Ishikawa (cell line): ENCODE measurements around the gene COG7.

ENCODE experiments used
- EP300 ChIP-seq: IDR thresholded peaks from 2 replicates; pipeline ENCODE4 v1.6.1; 2012; ENCODE audit warnings: borderline replicate concordance
- RAD21 ChIP-seq: IDR thresholded peaks from 2 replicates; pipeline ENCODE4 v1.6.1; 2012; ENCODE audit warnings: low read depth
- REST ChIP-seq: IDR thresholded peaks from 2 replicates; pipeline ENCODE4 v1.6.1; 2012; ENCODE audit warnings: low read depth, mild to moderate bottlenecking
- TCF12 ChIP-seq: IDR thresholded peaks from 2 replicates; pipeline ENCODE4 v1.6.1; 2012; ENCODE audit warnings: low read depth
- USF1 ChIP-seq: IDR thresholded peaks from 2 replicates; pipeline ENCODE4 v1.6.1; 2012
- YY1 ChIP-seq: IDR thresholded peaks from 2 replicates; pipeline ENCODE4 v1.6.1; 2012; ENCODE audit warnings: low read depth
- ZBTB7A ChIP-seq: IDR thresholded peaks from 2 replicates; pipeline ENCODE4 v1.6.1; 2012; ENCODE audit warnings: low read depth

- TF ChIP-seq EP300, result peak; percentile 56; the same call in 1 of the 2 replicates
- TF ChIP-seq USF1, result no peak
- TF ChIP-seq RAD21, result no peak
- TF ChIP-seq TCF12, result peak; percentile 67; the same call in 1 of the 2 replicates
- no peak for TF ChIP-seq ZBTB7A
- no peak for TF ChIP-seq REST
- TF ChIP-seq YY1, result 0 out of 2 replicates have a peak, but pooled peaks have one; percentile 32
Observed at GRCh38 chr16:23491490-23492391, 38.8 kb upstream of the COG7 start.
